Activated naive CD8-positive, alpha-beta T cell treated with anti-CD3 and anti-CD28 coated beads, Interleukin-2, amount 50 U/mL, for 24 hours (primary cell): ENCODE data around the gene USPL1.
"Not testable (repeated sequence)": the region's sequence is repeated elsewhere in the genome, so short reads cannot be mapped to it uniquely, and the experiment has no call there.

ENCODE experiments used
- ATAC-seq: fragments of 150-1000 bp; cut with Tn5 transposase; one replicate; pipeline ENCODE4 v1.10.0; 2021
- DNase-seq: peaks from one replicate; pipeline ENCODE4 v3.0.0; 2021
- H3K27ac Mint-ChIP-seq: one replicate; pipeline ENCODE4 v1.8.0; 2021; ENCODE audit warnings: mild to moderate bottlenecking, mixed read lengths
- H3K27me3 Mint-ChIP-seq: one replicate; pipeline ENCODE4 v1.8.0; 2021; ENCODE audit warnings: mixed read lengths
- H3K36me3 Mint-ChIP-seq: one replicate; pipeline ENCODE4 v1.8.0; 2021; ENCODE audit warnings: low read depth, mixed read lengths
- H3K4me1 Mint-ChIP-seq: one replicate; pipeline ENCODE4 v1.8.0; 2021; ENCODE audit warnings: mixed read lengths
- H3K4me3 Mint-ChIP-seq: one replicate; pipeline ENCODE4 v1.8.0; 2021; ENCODE audit warnings: mild to moderate bottlenecking, moderate library complexity, mixed read lengths
- H3K9me3 Mint-ChIP-seq: one replicate; pipeline ENCODE4 v1.8.0; 2021; ENCODE audit warnings: mixed read lengths

USPL1 gene

DNA sequence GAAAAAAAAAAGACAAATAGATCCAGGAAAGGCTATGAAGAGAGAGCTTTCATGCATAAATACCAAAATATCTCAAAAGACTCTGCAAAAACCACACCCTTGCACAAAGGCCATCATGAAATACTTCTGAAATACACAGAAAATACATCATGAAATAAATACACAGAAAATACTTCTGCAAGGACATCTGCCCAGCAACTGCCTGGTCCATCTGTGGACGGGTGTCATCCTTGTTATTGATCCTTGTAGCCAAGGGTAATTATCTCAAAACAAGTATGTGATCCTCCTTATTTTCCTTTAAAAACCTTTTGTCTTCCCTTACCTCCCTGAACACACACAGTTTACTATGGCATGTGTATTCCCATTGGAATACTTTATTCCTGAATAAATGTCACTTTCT is 6.9 kb downstream of the USPL1 start:
- Mint-ChIP-seq H3K4me3 (no peak overlapping the region), H3K27ac (peak overlapping the region; percentile 43), H3K27me3 (no peaks in the 10 kb centered on the region), H3K4me1 (peaks cover 40% of the 10 kb centered on the region), H3K36me3 (peaks cover 48% of the 10 kb centered on the region), H3K9me3 (no peaks in the 10 kb centered on the region)
- DNase-seq, result no peak
- no peak for ATAC-seq

DNA sequence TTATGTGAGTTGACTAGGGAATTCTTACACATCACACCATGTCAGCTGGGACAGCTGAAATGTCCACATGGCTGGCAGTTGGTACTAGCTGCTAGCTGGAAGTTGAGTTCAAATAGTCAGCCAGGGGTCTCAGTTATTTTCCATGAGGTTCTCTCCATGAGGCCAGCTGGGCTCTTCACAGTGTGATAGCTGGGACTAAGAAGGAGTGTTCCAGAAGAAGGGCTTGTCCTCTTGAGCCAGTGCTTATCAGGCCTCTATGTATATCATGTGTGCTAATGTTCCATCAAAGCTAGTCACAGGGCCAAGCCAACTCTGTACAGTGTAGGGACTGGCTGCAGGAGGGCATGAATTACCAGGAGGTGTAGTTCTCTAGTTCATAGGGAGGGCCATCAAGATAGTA is 11.8 kb downstream of the USPL1 start:
- H3K4me3 Mint-ChIP-seq, result no peak overlapping the region

DNA sequence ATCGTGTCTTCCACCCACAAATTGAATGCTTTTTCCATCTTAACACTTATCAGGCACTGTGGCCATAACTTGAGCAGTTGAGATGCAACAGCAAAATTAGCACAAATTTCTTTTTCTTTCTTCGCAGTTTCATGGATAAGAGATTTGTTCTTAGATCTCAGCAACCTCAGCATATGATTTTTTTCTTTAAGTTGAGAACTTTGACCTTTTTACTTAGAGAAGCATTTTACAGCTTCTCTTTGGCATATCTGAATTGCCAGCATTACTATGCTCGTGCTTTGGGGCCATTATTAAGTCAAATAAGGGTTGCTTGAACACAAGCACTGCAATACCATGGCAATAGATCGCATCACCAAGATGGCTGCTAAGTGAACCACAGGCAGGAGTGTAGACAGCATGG is 16.1 kb downstream of the USPL1 start:
- no peak overlapping the region for H3K27ac Mint-ChIP-seq
- H3K4me1 Mint-ChIP-seq, result peaks cover 39% of the 10 kb centered on the region
- H3K4me3 Mint-ChIP-seq, result no peak overlapping the region
- H3K27me3 Mint-ChIP-seq, result no peaks in the 10 kb centered on the region
- DNase-seq (no peak), ATAC-seq (no peak)
- peaks cover 61% of the 10 kb centered on the region for H3K36me3 Mint-ChIP-seq
- no peaks in the 10 kb centered on the region for H3K9me3 Mint-ChIP-seq

More for the DNA sequence above, 11.8 kb downstream of the USPL1 start:
- peaks cover 41% of the 10 kb centered on the region for H3K4me1 Mint-ChIP-seq
- H3K36me3 Mint-ChIP-seq, result peaks cover 60% of the 10 kb centered on the region
- H3K27me3 Mint-ChIP-seq, result no peaks in the 10 kb centered on the region
- ATAC-seq (no peak), DNase-seq (no peak)
- no peaks in the 10 kb centered on the region for H3K9me3 Mint-ChIP-seq
- H3K27ac Mint-ChIP-seq, result no peak overlapping the region

DNA sequence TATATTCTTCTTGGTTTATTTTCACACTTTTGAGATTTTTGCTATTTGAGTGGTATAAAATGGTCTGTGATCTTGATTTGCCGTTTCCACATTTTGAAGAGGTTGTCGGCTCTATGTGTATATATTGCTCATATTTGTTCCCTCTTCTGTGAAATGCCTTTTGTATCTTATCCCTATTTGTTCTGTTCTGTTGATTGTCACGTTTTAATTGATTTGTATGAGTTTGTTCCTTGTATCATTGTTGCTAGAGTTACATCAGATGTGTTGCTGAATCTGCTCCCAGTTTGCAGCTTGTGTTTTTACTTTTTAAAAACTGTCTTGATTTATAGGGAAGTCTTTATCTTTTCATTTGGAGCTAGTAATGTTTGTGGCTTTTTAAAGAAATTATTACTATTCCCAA is 17.1 kb downstream of the USPL1 start:
- Mint-ChIP-seq H3K27me3 (no peaks in the 10 kb centered on the region), H3K4me3 (no peak overlapping the region), H3K4me1 (peaks cover 33% of the 10 kb centered on the region), H3K27ac (no peak overlapping the region), H3K9me3 (no peaks in the 10 kb centered on the region), H3K36me3 (peaks cover 59% of the 10 kb centered on the region)
- DNase-seq (no peak), ATAC-seq (no peak)

- DNase-seq (no peak), ATAC-seq (no peak)
- Mint-ChIP-seq H3K27ac (no peak overlapping the region), H3K4me1 (peaks cover 27% of the 10 kb centered on the region), H3K4me3 (no peak overlapping the region), H3K9me3 (no peaks in the 10 kb centered on the region), H3K36me3 (peaks cover 58% of the 10 kb centered on the region), H3K27me3 (no peaks in the 10 kb centered on the region)
Observed at GRCh38 chr13:30638301-30638700, 20.6 kb downstream of the USPL1 start.

DNA sequence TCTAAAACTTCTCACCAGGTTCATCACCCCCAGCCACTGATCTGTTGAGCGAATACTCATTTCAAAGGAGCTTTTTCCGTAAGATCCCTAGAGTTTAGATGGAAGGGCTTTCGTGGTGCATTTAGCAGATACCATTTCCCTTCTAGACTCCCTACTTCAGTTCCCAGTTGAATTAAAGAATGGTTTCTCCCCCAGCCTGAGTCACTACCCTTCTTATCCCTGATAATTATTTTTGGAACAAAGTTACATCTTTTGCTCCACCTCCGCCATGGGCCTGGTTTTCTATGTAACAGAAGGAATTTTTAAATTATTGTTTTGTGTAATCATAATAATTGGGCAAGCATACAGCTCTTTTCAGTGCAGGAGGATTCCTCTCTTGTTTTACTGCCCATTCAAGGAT is 22.0 kb downstream of the USPL1 start:
- Mint-ChIP-seq H3K36me3 (peaks cover 44% of the 10 kb centered on the region), H3K27ac (no peak overlapping the region), H3K27me3 (no peaks in the 10 kb centered on the region), H3K4me1 (peaks cover 17% of the 10 kb centered on the region), H3K4me3 (no peak overlapping the region), H3K9me3 (no peaks in the 10 kb centered on the region)
- ATAC-seq, result no peak
- no peak for DNase-seq

GRCh38 chr13:30641173-30641572 is 23.5 kb downstream of the USPL1 start:
- H3K36me3 Mint-ChIP-seq, result peaks cover 36% of the 10 kb centered on the region
- H3K4me1 Mint-ChIP-seq, H3K4me3 Mint-ChIP-seq, H3K27me3 Mint-ChIP-seq, ATAC-seq, H3K9me3 Mint-ChIP-seq, DNase-seq: not testable (repeated sequence)
- peak overlapping the region; percentile 54 for H3K27ac Mint-ChIP-seq

GRCh38 chr13:30645629-30646028 is 27.9 kb downstream of the USPL1 start:
- DNase-seq (no peak), ATAC-seq (no peak)
- Mint-ChIP-seq H3K4me3 (no peak overlapping the region), H3K9me3 (no peaks in the 10 kb centered on the region), H3K27me3 (no peaks in the 10 kb centered on the region), H3K4me1 (peaks cover 11% of the 10 kb centered on the region), H3K36me3 (peaks cover 51% of the 10 kb centered on the region), H3K27ac (no peak overlapping the region)

DNA sequence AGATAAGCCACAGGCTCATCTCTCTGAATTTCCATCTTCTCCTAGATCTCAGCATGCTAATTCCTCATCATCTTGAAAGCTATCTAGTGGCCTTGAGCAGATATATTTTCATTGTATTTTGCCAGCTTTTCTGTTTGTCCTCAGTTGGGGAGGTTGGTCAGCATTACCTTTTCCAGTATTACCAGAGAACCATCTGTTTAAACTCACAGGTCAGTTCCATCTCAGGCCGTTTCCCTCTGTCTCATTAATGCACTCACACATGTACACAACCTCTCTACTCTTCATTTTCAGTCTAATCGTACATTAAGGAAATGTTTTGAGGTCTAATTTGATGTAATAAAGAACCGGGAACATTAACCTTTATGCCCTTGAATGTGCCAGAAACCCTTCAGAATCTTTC is 29.7 kb downstream of the USPL1 start:
- no peaks in the 10 kb centered on the region for H3K27me3 Mint-ChIP-seq
- peaks cover 49% of the 10 kb centered on the region for H3K36me3 Mint-ChIP-seq
- DNase-seq (no peak), ATAC-seq (no peak)
- no peaks in the 10 kb centered on the region for H3K9me3 Mint-ChIP-seq
- peaks cover 23% of the 10 kb centered on the region for H3K4me1 Mint-ChIP-seq
- H3K27ac Mint-ChIP-seq, result peak overlapping the region; percentile 25
- no peak overlapping the region for H3K4me3 Mint-ChIP-seq

DNA sequence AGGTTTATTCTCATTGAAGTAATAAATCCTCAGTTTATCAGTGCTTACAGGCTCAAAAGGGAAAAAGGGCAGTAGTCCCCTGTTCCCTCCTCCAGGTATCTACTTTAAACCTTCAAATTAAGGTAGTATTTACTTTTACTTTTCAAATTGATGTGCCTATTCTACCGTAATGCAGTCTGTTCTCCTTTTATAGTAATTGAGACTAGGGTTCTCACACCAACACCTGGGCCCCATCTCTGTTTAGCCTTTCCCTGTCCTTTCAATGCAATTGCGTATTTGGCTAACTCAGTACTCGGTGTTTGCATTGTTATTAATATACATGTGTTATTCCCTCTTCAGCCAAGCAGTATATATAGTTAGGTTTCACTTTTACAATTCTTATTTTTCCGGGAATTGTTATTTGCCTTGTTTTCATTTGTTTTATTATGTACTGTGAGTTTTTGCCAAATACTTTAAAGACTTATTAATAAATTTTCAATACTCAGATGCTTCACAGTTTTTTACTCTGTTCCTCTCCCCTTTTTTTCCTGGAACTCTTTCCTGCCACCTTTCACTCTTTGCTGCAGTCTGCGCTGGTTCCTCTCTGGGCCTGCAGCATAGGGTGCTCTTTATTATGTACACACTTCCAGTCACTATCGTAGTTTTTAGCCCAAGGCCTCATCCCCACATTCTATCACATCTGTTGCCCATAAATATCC is 30.3 kb downstream of the USPL1 start:
- Mint-ChIP-seq H3K27ac (no peak overlapping the region), H3K9me3 (no peaks in the 10 kb centered on the region), H3K27me3 (no peaks in the 10 kb centered on the region), H3K4me1 (peaks cover 28% of the 10 kb centered on the region), H3K4me3 (no peak overlapping the region), H3K36me3 (peaks cover 51% of the 10 kb centered on the region)
- DNase-seq (no peak), ATAC-seq (no peak)

DNA sequence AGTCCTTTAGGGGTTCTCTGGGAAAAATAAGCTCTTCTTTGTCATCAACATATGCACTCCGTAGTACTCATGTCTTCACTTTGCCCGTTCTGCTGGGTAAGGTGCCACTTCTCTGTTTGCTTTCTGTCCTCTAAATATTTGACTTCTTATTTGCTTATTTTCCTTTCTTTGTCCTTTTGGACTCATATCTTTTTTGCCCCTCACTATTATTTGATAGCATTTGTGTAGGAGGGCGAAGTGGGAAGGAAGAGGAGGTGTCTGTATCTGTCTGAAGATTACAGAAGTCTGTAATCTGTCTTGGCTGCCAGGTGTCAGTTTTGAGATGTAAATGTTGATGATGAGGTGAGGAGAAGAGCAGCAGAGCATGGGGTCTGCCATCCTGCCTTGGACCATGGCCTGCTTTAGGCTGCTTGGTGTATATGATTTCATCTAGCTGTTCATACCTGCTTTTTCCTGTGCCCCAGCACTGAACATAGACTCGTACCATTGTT is 30.8 kb downstream of the USPL1 start:
- no peaks in the 10 kb centered on the region for H3K27me3 Mint-ChIP-seq
- H3K36me3 Mint-ChIP-seq, result peaks cover 51% of the 10 kb centered on the region
- H3K9me3 Mint-ChIP-seq, result no peaks in the 10 kb centered on the region
- DNase-seq, result no peak
- peaks cover 32% of the 10 kb centered on the region for H3K4me1 Mint-ChIP-seq
- H3K4me3 Mint-ChIP-seq, result no peak overlapping the region
- H3K27ac Mint-ChIP-seq, result no peak overlapping the region
- no peak for ATAC-seq

GRCh38 chr13:30651648-30652047 is 33.9 kb downstream of the USPL1 start:
- not testable (repeated sequence) for H3K27me3 Mint-ChIP-seq, DNase-seq, H3K9me3 Mint-ChIP-seq, H3K27ac Mint-ChIP-seq, H3K4me3 Mint-ChIP-seq
- peaks cover 40% of the 10 kb centered on the region for H3K4me1 Mint-ChIP-seq
- peaks cover 64% of the 10 kb centered on the region for H3K36me3 Mint-ChIP-seq
- peak; percentile 27 for ATAC-seq

GRCh38 chr13:30652746-30653386 is 35.1 kb downstream of the USPL1 start:
- Mint-ChIP-seq H3K27me3 (no peaks in the 10 kb centered on the region), H3K36me3 (peaks cover 66% of the 10 kb centered on the region), H3K4me3 (no peak overlapping the region), H3K27ac (no peak overlapping the region), H3K9me3 (no peaks in the 10 kb centered on the region), H3K4me1 (peaks cover 36% of the 10 kb centered on the region)
- DNase-seq (no peak), ATAC-seq (no peak)

DNA sequence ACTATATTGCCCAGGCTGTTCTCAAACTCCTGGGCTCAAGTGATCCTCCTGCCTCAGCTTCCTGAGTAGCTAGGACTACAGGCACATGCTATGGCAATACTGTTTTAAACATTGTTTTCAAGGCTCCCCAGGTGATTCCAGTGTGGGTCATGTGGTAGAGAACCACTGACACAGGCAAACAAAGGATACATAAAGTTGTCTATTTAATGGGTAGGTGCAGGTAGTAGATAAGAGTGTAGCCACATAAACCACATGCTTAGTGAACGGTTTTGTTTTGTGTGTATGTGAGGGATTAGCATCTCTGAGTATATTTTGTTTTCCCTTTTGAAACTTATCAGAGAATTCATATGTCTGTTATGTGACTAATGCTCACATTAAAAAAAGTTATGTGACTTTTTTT is 36.7 kb downstream of the USPL1 start:
- Mint-ChIP-seq H3K4me3 (no peak overlapping the region), H3K27me3 (no peaks in the 10 kb centered on the region), H3K9me3 (no peaks in the 10 kb centered on the region), H3K4me1 (peaks cover 32% of the 10 kb centered on the region), H3K27ac (peak overlapping the region; percentile 75), H3K36me3 (peaks cover 69% of the 10 kb centered on the region)
- no peak for DNase-seq
- peak; percentile 92 for ATAC-seq

DNA sequence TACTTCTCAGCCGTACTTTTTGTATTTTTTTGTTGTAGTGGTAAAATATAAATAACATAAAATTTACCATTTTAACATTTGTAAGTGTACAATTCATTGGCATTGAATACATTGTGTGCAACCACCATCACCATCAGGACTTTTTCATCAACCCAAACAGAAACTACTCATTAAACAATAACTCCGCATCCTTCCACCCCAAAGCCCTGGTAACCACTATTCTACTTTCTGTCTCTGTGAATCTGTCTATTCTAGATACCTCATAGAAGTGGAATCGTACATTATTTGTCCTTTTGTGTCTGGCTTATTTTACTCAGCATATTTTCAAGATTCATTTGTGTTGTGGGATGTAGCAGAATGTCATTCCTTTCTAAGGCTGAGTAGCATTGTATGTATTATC is 38.5 kb downstream of the USPL1 start:
- ATAC-seq (no peak), DNase-seq (no peak)
- Mint-ChIP-seq H3K27me3 (no peaks in the 10 kb centered on the region), H3K4me3 (no peak overlapping the region), H3K4me1 (peaks cover 29% of the 10 kb centered on the region), H3K9me3 (no peaks in the 10 kb centered on the region), H3K27ac (no peak overlapping the region), H3K36me3 (peaks cover 59% of the 10 kb centered on the region)
